Gastrocnemius medialis (tissue), 4 donors: ENCODE results near the gene NCAN. TPM values are rescaled to one million over a fixed set of nuclear protein-coding genes. Genes with fewer than 3 reads are reported as not detected.

Experiments used
- ATAC-seq, 2 donors: fragments of 150-250 bp; one replicate each; pipeline ENCODE4 v1.9.1; 2016
- DNase-seq, 2 donors: peaks; one replicate each; pipeline ENCODE4 v3.0.0-alpha.2; 2019
- H3K27ac ChIP-seq, 4 donors: fragments of 200-600 bp; sonication (generic); 1 replicate in 1 of 4; 2 replicates in 3 of 4; pipeline ENCODE4 v1.5.1; 2016 to 2018; ENCODE audit warnings: mild to moderate bottlenecking in 2 of 4, moderate library complexity in 1 of 4
- H3K27me3 ChIP-seq, 3 donors: fragments of 200-600 bp; sonication (generic) in 2 of 3; 1 replicate in 1 of 3; 2 replicates in 2 of 3; pipeline versions ENCODE4 v1.5.1 to v1.6.0; 2016 to 2019; ENCODE audit warnings: mild to moderate bottlenecking in 1 of 3, moderate library complexity in 1 of 3
- H3K36me3 ChIP-seq, 2 donors: fragments of 200-600 bp; sonication (generic) in 1 of 2; one replicate each; pipeline ENCODE4 v1.5.1; 2017 to 2018
- H3K4me1 ChIP-seq, 2 donors: fragments of 200-600 bp; sonication (generic) in 1 of 2; one replicate each; pipeline ENCODE4 v1.5.1; 2016 to 2017; ENCODE audit warnings: mild to moderate bottlenecking in 2 of 2
- H3K4me3 ChIP-seq, 4 donors: fragments of 200-600 bp; sonication (generic) in 3 of 4; 1 replicate in 1 of 4; 2 replicates in 3 of 4; pipeline ENCODE4 v1.5.1; 2016 to 2019; ENCODE audit warnings: mild to moderate bottlenecking in 2 of 4
- H3K9me3 ChIP-seq, 3 donors: fragments of 200-600 bp; sonication (generic) in 2 of 3; 1 replicate in 1 of 3; 2 replicates in 2 of 3; pipeline ENCODE4 v1.5.1; 2016 to 2019
- CTCF ChIP-seq, 5 experiments: fragments of 450-650 bp in 3 of 5; fragments of 200-600 bp in 2 of 5; sonication (generic) in 2 of 5; IDR thresholded peaks in 4 of 5; conservative IDR thresholded peaks in 1 of 5; 1 replicate in 4 of 5; 2 replicates in 1 of 5; pipeline ENCODE4 v1.5.1; 2016 to 2019; ENCODE audit warnings: antibody characterized with exemption in 5 of 5, mild to moderate bottlenecking in 3 of 5, moderate library complexity in 3 of 5
- POLR2A ChIP-seq, 2 donors: fragments of 450-650 bp; IDR thresholded peaks; one replicate each; pipeline ENCODE4 v1.6.1; 2017; ENCODE audit warnings: antibody characterized with exemption in 2 of 2, mild to moderate bottlenecking in 2 of 2, moderate library complexity in 2 of 2
- in situ Hi-C, 4 donors: fragments of 200-750 bp; cut with MboI; loops; one replicate each; pipeline versions ENCODE4 v1.15.0 to v1.8.0; 2017; ENCODE audit warnings: low sequenced_read_pairs in 4 of 4
- intact Hi-C: fragments of 100-400 bp; cut with DNase I; formaldehyde crosslinking; loops from one replicate; pipeline ENCODE4 v1.15.1; 2023; ENCODE audit warnings: low total_unique reads
- total RNA-seq, 4 donors: library from RNA; depleted of rRNA; stranded (reverse); fragments of >200 nt; gene quantifications; one replicate each; pipeline versions ENCODE4 v1.1.0 to v1.2.3, GENCODE V29; 2016

NCAN gene
- total RNA-seq, 4 donors from 2014 or later, result not detected

- in situ Hi-C loops (no loop called here), intact Hi-C loops (no loop called here)
- H3K27me3 ChIP-seq, result no peaks in the 10 kb centered on the region
- no peak overlapping the region for H3K27ac ChIP-seq
- no peak overlapping the region for H3K4me3 ChIP-seq
- DNase-seq (no peak), ATAC-seq (no peak)
- H3K9me3 ChIP-seq, result no peaks in the 10 kb centered on the region
- H3K4me1 ChIP-seq, result peaks cover 16 to 25% of the 10 kb centered on the region in 2 donors
- peaks cover 0 to 11% of the 10 kb centered on the region in 2 donors for H3K36me3 ChIP-seq
- no peak for TF ChIP-seq POLR2A (IDR thresholded peaks at IDR 0.05)
- TF ChIP-seq CTCF (IDR thresholded peaks at IDR 0.05 in 4 of 5, conservative IDR thresholded peaks at IDR 0.05 in 1 of 5), result no peak
These were observed 25.0 kb upstream of the NCAN start for GRCh38 chr19:19186742-19187141.

- intact Hi-C loops, result loop anchor here (1.0 to 10.0 kb wide), 6 partner anchors 12 to 325 kb away; partner anchors contain the start of genes GATAD2A, MAU2, NDUFA13 and NR2C2AP
- TF ChIP-seq CTCF (IDR thresholded peaks at IDR 0.05 in 4 of 5, conservative IDR thresholded peaks at IDR 0.05 in 1 of 5) (no peak), POLR2A (IDR thresholded peaks at IDR 0.05) (no peak)
- Histone ChIP-seq H3K27ac (peak overlapping the region; percentile 99 to 100 (median 100)), H3K4me1 (peaks cover 30 to 44% of the 10 kb centered on the region in 2 donors), H3K36me3 (peaks cover 0 to 2% of the 10 kb centered on the region in 2 donors), H3K4me3 (peak overlapping the region; percentile 83 to 99 (median 92)), H3K9me3 (no peaks in the 10 kb centered on the region), H3K27me3 (no peaks in the 10 kb centered on the region)
- ATAC-seq, result no peak
- in situ Hi-C loops, result no loop called here
- DNase-seq, result no peak
These were observed 20.0 kb upstream of the NCAN start for GRCh38 chr19:19191768-19192077.

- intact Hi-C loops (loop anchor here (1.0 to 10.0 kb wide), 6 partner anchors 11 to 324 kb away; partner anchors contain the start of genes GATAD2A, MAU2, NDUFA13 and NR2C2AP), in situ Hi-C loops (no loop called here)
- Histone ChIP-seq H3K36me3 (peaks cover 0 to 8% of the 10 kb centered on the region in 2 donors), H3K4me1 (peaks cover 30 to 44% of the 10 kb centered on the region in 2 donors), H3K27me3 (no peaks in the 10 kb centered on the region), H3K9me3 (no peaks in the 10 kb centered on the region), H3K4me3 (peak within 1 kb of the TSS; percentile 83 to 99 (median 92)), H3K27ac (peak within 1 kb of the TSS; percentile 99 to 100 (median 100))
- DNase-seq, result peak; percentile 99 to 100
- ATAC-seq, result peak; percentile 98 to 100
- TF ChIP-seq CTCF (IDR thresholded peaks at IDR 0.05 in 4 of 5, conservative IDR thresholded peaks at IDR 0.05 in 1 of 5), result peak in 2 of 5 experiments; percentile 9 to 18
- peak; percentile 67 to 79 for TF ChIP-seq POLR2A (IDR thresholded peaks at IDR 0.05)
These were observed 19.5 kb upstream of the NCAN start, which contains the start of the genes BORCS8 and RFXANK for GRCh38 chr19:19192078-19192882. Gene BORCS8 (minus strand): TSS chr19:19192152. CDS start chr19:19192117, 35 bp downstream. Gene RFXANK (plus strand): TSS chr19:19192258. CDS start chr19:19193947, 1,689 bp downstream.

- Histone ChIP-seq H3K4me1 (peaks cover 30 to 44% of the 10 kb centered on the region in 2 donors), H3K36me3 (peaks cover 0 to 15% of the 10 kb centered on the region in 2 donors), H3K9me3 (no peaks in the 10 kb centered on the region), H3K27me3 (no peaks in the 10 kb centered on the region), H3K27ac (peak overlapping the region; percentile 99 to 100 (median 100)), H3K4me3 (peak overlapping the region; percentile 83 to 99 (median 86))
- intact Hi-C loops, result loop anchor here (1.0 to 10.0 kb wide), 6 partner anchors 10 to 323 kb away; partner anchors contain the start of genes GATAD2A, MAU2, NDUFA13 and NR2C2AP
- DNase-seq, result no peak
- ATAC-seq, result no peak
- in situ Hi-C loops, result no loop called here
- TF ChIP-seq POLR2A (IDR thresholded peaks at IDR 0.05), result no peak
- TF ChIP-seq CTCF (IDR thresholded peaks at IDR 0.05 in 4 of 5, conservative IDR thresholded peaks at IDR 0.05 in 1 of 5), result no peak
These were observed 18.8 kb upstream of the NCAN start for GRCh38 chr19:19192910-19193423.
